Measurements from ENCODE around the gene SNX14.
A peak's percentile ranks its signal among the peaks of the same experiment; 100 is the strongest.

Gene SNX14

GRCh38 chr6:85468326-85468725 lies 125.3 kb downstream of the SNX14 start:
- DNase-seq (ENCODE audit: low spot score in 2 of 2), result no peak
- Mint-ChIP-seq H3K9me3 (no peaks in the 10 kb centered on the region), H3K27ac (no peak overlapping the region), H3K36me3 (peaks cover 10% of the 10 kb centered on the region), H3K4me3 (no peak overlapping the region), H3K4me1 (peaks cover 32% of the 10 kb centered on the region)
- no peak for ATAC-seq

- H3K36me3 Mint-ChIP-seq, result peaks cover 5% of the 10 kb centered on the region
- H3K4me3 Mint-ChIP-seq, result peak overlapping the region; percentile 40
- no peaks in the 10 kb centered on the region for H3K9me3 Mint-ChIP-seq
- peak overlapping the region; percentile 91 for H3K27ac Mint-ChIP-seq
- ATAC-seq, result peak; percentile 2
- peak in 1 of 2 donors; percentile 57 for DNase-seq (ENCODE audit: low spot score in 2 of 2)
- H3K4me1 Mint-ChIP-seq, result peaks cover 58% of the 10 kb centered on the region
Observed at GRCh38 chr6:85465762-85466161, 127.9 kb downstream of the SNX14 start.

- peak; percentile 84 for ATAC-seq
- DNase-seq (ENCODE audit: low spot score in 2 of 2), result peak in 1 of 2 donors; percentile 54
- peaks cover 5% of the 10 kb centered on the region for H3K36me3 Mint-ChIP-seq
- H3K4me3 Mint-ChIP-seq, result peak overlapping the region; percentile 40
- H3K4me1 Mint-ChIP-seq, result peaks cover 63% of the 10 kb centered on the region
- peak overlapping the region; percentile 91 for H3K27ac Mint-ChIP-seq
- H3K9me3 Mint-ChIP-seq, result no peaks in the 10 kb centered on the region
Observed at GRCh38 chr6:85464722-85465150, 128.9 kb downstream of the SNX14 start.

GRCh38 chr6:85464260-85464644 lies 129.4 kb downstream of the SNX14 start:
- H3K27ac Mint-ChIP-seq, result peak overlapping the region; percentile 91
- no peaks in the 10 kb centered on the region for H3K9me3 Mint-ChIP-seq
- ATAC-seq, result peak; percentile 73
- H3K4me3 Mint-ChIP-seq, result peak overlapping the region; percentile 40
- H3K4me1 Mint-ChIP-seq, result peaks cover 67% of the 10 kb centered on the region
- H3K36me3 Mint-ChIP-seq, result peaks cover 5% of the 10 kb centered on the region
- peak in 1 of 2 donors; percentile 55 for DNase-seq (ENCODE audit: low spot score in 2 of 2)

GRCh38 chr6:85463621-85464259 lies 129.9 kb downstream of the SNX14 start:
- H3K4me1 Mint-ChIP-seq, result peaks cover 73% of the 10 kb centered on the region
- peaks cover 5% of the 10 kb centered on the region for H3K36me3 Mint-ChIP-seq
- DNase-seq (ENCODE audit: low spot score in 2 of 2) (no peak), ATAC-seq (no peak)
- no peaks in the 10 kb centered on the region for H3K9me3 Mint-ChIP-seq
- peak overlapping the region; percentile 91 for H3K27ac Mint-ChIP-seq
- peak overlapping the region; percentile 40 for H3K4me3 Mint-ChIP-seq

- no peak for DNase-seq (ENCODE audit: low spot score in 2 of 2)
- no peaks in the 10 kb centered on the region for H3K9me3 Mint-ChIP-seq
- peaks cover 81% of the 10 kb centered on the region for H3K4me1 Mint-ChIP-seq
- peak overlapping the region; percentile 65 for H3K4me3 Mint-ChIP-seq
- ATAC-seq, result no peak
- peaks cover 5% of the 10 kb centered on the region for H3K36me3 Mint-ChIP-seq
- H3K27ac Mint-ChIP-seq, result peak overlapping the region; percentile 97
Observed at GRCh38 chr6:85462673-85463072, 131.0 kb downstream of the SNX14 start.

- ATAC-seq (no peak), DNase-seq (ENCODE audit: low spot score in 2 of 2) (no peak)
- H3K4me3 Mint-ChIP-seq, result peak overlapping the region; percentile 65
- H3K4me1 Mint-ChIP-seq, result peaks cover 89% of the 10 kb centered on the region
- no peaks in the 10 kb centered on the region for H3K9me3 Mint-ChIP-seq
- H3K27ac Mint-ChIP-seq, result peak overlapping the region; percentile 97
- peaks cover 5% of the 10 kb centered on the region for H3K36me3 Mint-ChIP-seq
Observed at GRCh38 chr6:85461798-85462170, 131.9 kb downstream of the SNX14 start.

- Mint-ChIP-seq H3K4me3 (peak overlapping the region; percentile 65), H3K27ac (peak overlapping the region; percentile 97), H3K9me3 (no peaks in the 10 kb centered on the region), H3K36me3 (peaks cover 10% of the 10 kb centered on the region), H3K4me1 (peaks cover 91% of the 10 kb centered on the region)
- ATAC-seq, result peak; percentile 69
- DNase-seq (ENCODE audit: low spot score in 2 of 2), result peak in 1 of 2 donors; percentile 65
Observed at GRCh38 chr6:85460921-85461797, 132.5 kb downstream of the SNX14 start.

- no peak for DNase-seq (ENCODE audit: low spot score in 2 of 2)
- no peak for ATAC-seq
- Mint-ChIP-seq H3K36me3 (peaks cover 10% of the 10 kb centered on the region), H3K4me1 (peaks cover 90% of the 10 kb centered on the region), H3K9me3 (no peaks in the 10 kb centered on the region), H3K4me3 (peak overlapping the region; percentile 65), H3K27ac (peak overlapping the region; percentile 97)
Observed at GRCh38 chr6:85460154-85460920, 133.3 kb downstream of the SNX14 start.

GRCh38 chr6:85459224-85459901 lies 134.3 kb downstream of the SNX14 start:
- ATAC-seq (no peak), DNase-seq (ENCODE audit: low spot score in 2 of 2) (no peak)
- H3K4me1 Mint-ChIP-seq, result peaks cover 85% of the 10 kb centered on the region
- H3K27ac Mint-ChIP-seq, result peak overlapping the region; percentile 77
- H3K9me3 Mint-ChIP-seq, result no peaks in the 10 kb centered on the region
- H3K4me3 Mint-ChIP-seq, result no peak overlapping the region
- peaks cover 10% of the 10 kb centered on the region for H3K36me3 Mint-ChIP-seq

- DNase-seq (ENCODE audit: low spot score in 2 of 2) (no peak), ATAC-seq (no peak)
- H3K27ac Mint-ChIP-seq, result peak overlapping the region; percentile 77
- H3K9me3 Mint-ChIP-seq, result no peaks in the 10 kb centered on the region
- H3K4me3 Mint-ChIP-seq, result no peak overlapping the region
- H3K4me1 Mint-ChIP-seq, result peaks cover 85% of the 10 kb centered on the region
- H3K36me3 Mint-ChIP-seq, result peaks cover 6% of the 10 kb centered on the region
Observed at GRCh38 chr6:85458782-85459181, 134.9 kb downstream of the SNX14 start.

- H3K4me3 Mint-ChIP-seq, result no peak overlapping the region
- DNase-seq (ENCODE audit: low spot score in 2 of 2) (no peak), ATAC-seq (no peak)
- H3K27ac Mint-ChIP-seq, result peak overlapping the region; percentile 77
- H3K4me1 Mint-ChIP-seq, result peaks cover 85% of the 10 kb centered on the region
- no peaks in the 10 kb centered on the region for H3K9me3 Mint-ChIP-seq
- peaks cover 6% of the 10 kb centered on the region for H3K36me3 Mint-ChIP-seq
Observed at GRCh38 chr6:85458184-85458583, 135.5 kb downstream of the SNX14 start.

- DNase-seq (ENCODE audit: low spot score in 2 of 2), result no peak
- Mint-ChIP-seq H3K9me3 (no peaks in the 10 kb centered on the region), H3K36me3 (peaks cover 13% of the 10 kb centered on the region), H3K4me1 (peaks cover 84% of the 10 kb centered on the region), H3K27ac (peak overlapping the region; percentile 69), H3K4me3 (no peak overlapping the region)
- no peak for ATAC-seq
Observed at GRCh38 chr6:85456782-85457181, 136.9 kb downstream of the SNX14 start.

Data from stimulated activated effector memory CD8-positive, alpha-beta T cell treated with anti-CD3 and anti-CD28 coated beads, Interleukin-12 subunit alpha, Interleukin-12 subunit beta, amount 100 ng/mL, for 72 hours (primary cell).